BLaER1 treated with 17β-estradiol and CSF1 and Interleukin-3, amounts not matched to agents 10 nM and 100 nM (cell line): ENCODE measurements around the gene HEATR1.
"Not testable (repeated sequence)": the region's sequence is repeated elsewhere in the genome, so short reads cannot be mapped to it uniquely, and the experiment has no call there.

Experiments used
- H3K27ac ChIP-seq, 11 experiments: shearing (Covaris generic); formaldehyde crosslinking; 2 replicates each; pipeline ENCODE4 v1.8.1; 2022
- H3K27me3 ChIP-seq, 11 experiments: shearing (Covaris generic); formaldehyde crosslinking; 2 replicates each; pipeline ENCODE4 v1.8.1; 2022
- H3K36me3 ChIP-seq, 11 experiments: shearing (Covaris generic); formaldehyde crosslinking; 2 replicates each; pipeline ENCODE4 v1.8.1; 2022
- H3K4me1 ChIP-seq, 10 experiments: shearing (Covaris generic); formaldehyde crosslinking; 2 replicates each; pipeline ENCODE4 v1.8.1; 2022
- H3K4me2 ChIP-seq, 11 experiments: shearing (Covaris generic); formaldehyde crosslinking; 2 replicates each; pipeline ENCODE4 v1.8.1; 2022
- H3K4me3 ChIP-seq, 10 experiments: shearing (Covaris generic); formaldehyde crosslinking; 2 replicates each; pipeline ENCODE4 v1.8.1; 2022
- H3K9ac ChIP-seq, 11 experiments: shearing (Covaris generic); formaldehyde crosslinking; 2 replicates each; pipeline ENCODE4 v1.8.1; 2022
- H3K9me3 ChIP-seq, 11 experiments: shearing (Covaris generic); formaldehyde crosslinking; replicated peaks in 1 of 11; 2 replicates each; pipeline ENCODE4 v1.8.1; 2022
- H4K20me1 ChIP-seq, 11 experiments: shearing (Covaris generic); formaldehyde crosslinking; 2 replicates each; pipeline ENCODE4 v1.8.1; 2022
- Cebpa-rat ChIP-seq, 11 experiments: shearing (Covaris generic); IDR thresholded peaks; 2 replicates each; pipeline ENCODE4 v1.8.1; 2022

HEATR1 gene

GRCh38 chr1:236590553-236591150 lies 13.7 kb downstream of the HEATR1 start:
- Histone ChIP-seq H3K4me1 (no peaks in the 10 kb centered on the region), H3K9me3 (no peaks in the 10 kb centered on the region), H3K27ac (no peak overlapping the region), H3K27me3 (no peaks in the 10 kb centered on the region), H3K36me3 (peaks cover 92 to 100% (median 98%) of the 10 kb centered on the region in 11 experiments), H3K4me2 (no peak overlapping the region), H3K9ac (no peak overlapping the region), H4K20me1 (peaks cover 0 to 39% (median 5%) of the 10 kb centered on the region in 11 experiments; a peak in 9 of 22 replicates), H3K4me3 (no peak overlapping the region)
- TF ChIP-seq Cebpa-rat (IDR thresholded peaks at IDR 0.05) = no peak

GRCh38 chr1:236589531-236589930 lies 14.8 kb downstream of the HEATR1 start:
- Histone ChIP-seq H3K27me3 (no peaks in the 10 kb centered on the region), H3K4me1 (no peaks in the 10 kb centered on the region), H3K27ac (no peak overlapping the region), H3K9me3 (no peaks in the 10 kb centered on the region), H3K4me2 (no peak overlapping the region), H3K9ac (no peak overlapping the region), H3K4me3 (no peak overlapping the region), H3K36me3 (peaks cover 90 to 100% (median 98%) of the 10 kb centered on the region in 11 experiments), H4K20me1 (peaks cover 0 to 39% (median 4%) of the 10 kb centered on the region in 11 experiments; a peak in 9 of 22 replicates)
- no peak for TF ChIP-seq Cebpa-rat (IDR thresholded peaks at IDR 0.05)

- Histone ChIP-seq H3K4me2 (no peak overlapping the region), H3K4me3 (no peak overlapping the region), H3K4me1 (no peaks in the 10 kb centered on the region), H3K9me3 (no peaks in the 10 kb centered on the region), H3K9ac (no peak overlapping the region), H3K36me3 (peaks cover 89 to 99% (median 96%) of the 10 kb centered on the region in 11 experiments), H3K27ac (no peak overlapping the region), H3K27me3 (no peaks in the 10 kb centered on the region), H4K20me1 (peaks cover 0 to 13% (median 0%) of the 10 kb centered on the region in 11 experiments; a peak in 1 of 22 replicates)
- TF ChIP-seq Cebpa-rat (IDR thresholded peaks at IDR 0.05) = no peak
Observed at GRCh38 chr1:236581528-236581927, 22.8 kb downstream of the HEATR1 start.

- not testable (repeated sequence) for H3K27ac ChIP-seq, H3K4me3 ChIP-seq, H3K9ac ChIP-seq, H3K9me3 ChIP-seq, H3K4me2 ChIP-seq, H3K4me1 ChIP-seq, H3K27me3 ChIP-seq, H4K20me1 ChIP-seq
- peaks cover 89 to 99% (median 96%) of the 10 kb centered on the region in 11 experiments for H3K36me3 ChIP-seq
Observed at GRCh38 chr1:236580404-236580803, 23.9 kb downstream of the HEATR1 start.

- no peak overlapping the region for H3K4me3 ChIP-seq
- peaks cover 0 to 9% (median 0%) of the 10 kb centered on the region in 11 experiments; a peak in 1 of 22 replicates for H4K20me1 ChIP-seq
- no peak overlapping the region for H3K9ac ChIP-seq
- TF ChIP-seq Cebpa-rat (IDR thresholded peaks at IDR 0.05) = no peak
- no peaks in the 10 kb centered on the region for H3K9me3 ChIP-seq
- H3K27me3 ChIP-seq = no peaks in the 10 kb centered on the region
- H3K4me2 ChIP-seq = no peak overlapping the region
- H3K36me3 ChIP-seq = peaks cover 90 to 99% (median 96%) of the 10 kb centered on the region in 11 experiments
- H3K27ac ChIP-seq = no peak overlapping the region
- H3K4me1 ChIP-seq = no peaks in the 10 kb centered on the region
Observed at GRCh38 chr1:236578661-236579060, 25.7 kb downstream of the HEATR1 start.

- H3K4me2 ChIP-seq = not testable (repeated sequence)
Observed at GRCh38 chr1:236577041-236577440, 27.3 kb downstream of the HEATR1 start.

GRCh38 chr1:236576004-236576403 lies 28.3 kb downstream of the HEATR1 start:
- Histone ChIP-seq H3K9ac (no peak overlapping the region), H3K4me1 (no peaks in the 10 kb centered on the region), H3K4me3 (no peak overlapping the region), H3K36me3 (peaks cover 90 to 99% (median 96%) of the 10 kb centered on the region in 11 experiments), H3K4me2 (no peak overlapping the region), H3K27me3 (no peaks in the 10 kb centered on the region), H3K27ac (no peak overlapping the region), H4K20me1 (peaks cover 0 to 9% (median 0%) of the 10 kb centered on the region in 11 experiments; a peak in 2 of 22 replicates), H3K9me3 (no peaks in the 10 kb centered on the region)
- TF ChIP-seq Cebpa-rat (IDR thresholded peaks at IDR 0.05) = no peak

More at GRCh38 chr1:236577041-236577440, 27.3 kb downstream of the HEATR1 start:
- peak in 10 of 11 experiments; percentile 32 to 92 (median 73); a peak in 15 of 22 replicates for TF ChIP-seq Cebpa-rat (IDR thresholded peaks at IDR 0.05)
- H3K9ac ChIP-seq, H3K27me3 ChIP-seq, H3K9me3 ChIP-seq, H3K4me3 ChIP-seq, H4K20me1 ChIP-seq, H3K27ac ChIP-seq, H3K4me1 ChIP-seq: not testable (repeated sequence)
- H3K36me3 ChIP-seq = peaks cover 90 to 99% (median 96%) of the 10 kb centered on the region in 11 experiments

GRCh38 chr1:236575523-236575922 lies 28.8 kb downstream of the HEATR1 start:
- H3K27ac ChIP-seq = no peak overlapping the region
- no peak for TF ChIP-seq Cebpa-rat (IDR thresholded peaks at IDR 0.05)
- H4K20me1 ChIP-seq = peaks cover 0 to 9% (median 0%) of the 10 kb centered on the region in 11 experiments; a peak in 2 of 22 replicates
- no peak overlapping the region for H3K4me3 ChIP-seq
- H3K27me3 ChIP-seq = no peaks in the 10 kb centered on the region
- no peaks in the 10 kb centered on the region for H3K9me3 ChIP-seq
- no peak overlapping the region for H3K9ac ChIP-seq
- no peak overlapping the region for H3K4me2 ChIP-seq
- no peaks in the 10 kb centered on the region for H3K4me1 ChIP-seq
- peaks cover 90 to 99% (median 96%) of the 10 kb centered on the region in 11 experiments for H3K36me3 ChIP-seq

GRCh38 chr1:236568285-236568894 lies 35.9 kb downstream of the HEATR1 start:
- H3K36me3 ChIP-seq = peaks cover 99 to 100% (median 100%) of the 10 kb centered on the region in 11 experiments
- H3K9me3 ChIP-seq = no peaks in the 10 kb centered on the region
- no peak overlapping the region for H3K4me2 ChIP-seq
- TF ChIP-seq Cebpa-rat (IDR thresholded peaks at IDR 0.05) = no peak
- no peaks in the 10 kb centered on the region for H3K27me3 ChIP-seq
- H3K27ac ChIP-seq = no peak overlapping the region
- peaks cover 0 to 7% (median 0%) of the 10 kb centered on the region in 11 experiments; a peak in 1 of 22 replicates for H4K20me1 ChIP-seq
- no peaks in the 10 kb centered on the region for H3K4me1 ChIP-seq
- H3K9ac ChIP-seq = no peak overlapping the region
- no peak overlapping the region for H3K4me3 ChIP-seq
